CD4-positive, alpha-beta T cell treated with Interleukin-10 for 1 hour (primary cell): ENCODE data around the gene XXYLT1.
"Not testable (repeated sequence)": the region's sequence is repeated elsewhere in the genome, so short reads cannot be mapped to it uniquely, and the experiment has no call there.

Experiments used
- DNase-seq: peaks from one replicate; pipeline ENCODE4 v3.0.0-alpha.2; 2020

The XXYLT1 gene

GRCh38 chr3:195057716-195058115, 213.2 kb downstream of the XXYLT1 start:
- DNase-seq = no peak

GRCh38 chr3:195056506-195056905, 214.5 kb downstream of the XXYLT1 start:
- no peak for DNase-seq

GRCh38 chr3:195054311-195054710, 216.6 kb downstream of the XXYLT1 start:
- no peak for DNase-seq

GRCh38 chr3:195052939-195053338, 218.0 kb downstream of the XXYLT1 start:
- no peak for DNase-seq

- not testable (repeated sequence) for DNase-seq
Observed at GRCh38 chr3:195050296-195050695, 220.7 kb downstream of the XXYLT1 start.

- DNase-seq = no peak
Observed at GRCh38 chr3:195048059-195048905, 222.7 kb downstream of the XXYLT1 start.

GRCh38 chr3:195047536-195047935, 223.4 kb downstream of the XXYLT1 start:
- no peak for DNase-seq

- DNase-seq = no peak
Observed at GRCh38 chr3:195046441-195046840, 224.5 kb downstream of the XXYLT1 start.

- DNase-seq = no peak
Observed at GRCh38 chr3:195045481-195046210, 225.3 kb downstream of the XXYLT1 start.

- no peak for DNase-seq
Observed at GRCh38 chr3:195044411-195044810, 226.5 kb downstream of the XXYLT1 start.

GRCh38 chr3:195043607-195044339, 227.2 kb downstream of the XXYLT1 start:
- DNase-seq = no peak

GRCh38 chr3:195042743-195043606, 228.0 kb downstream of the XXYLT1 start:
- DNase-seq = no peak

GRCh38 chr3:195041871-195042742, 228.9 kb downstream of the XXYLT1 start:
- no peak for DNase-seq

- no peak for DNase-seq
Observed at GRCh38 chr3:195040773-195041520, 230.0 kb downstream of the XXYLT1 start.

GRCh38 chr3:195040094-195040493, 230.9 kb downstream of the XXYLT1 start:
- no peak for DNase-seq

GRCh38 chr3:195039180-195039843, 231.6 kb downstream of the XXYLT1 start:
- DNase-seq = no peak

- no peak for DNase-seq
Observed at GRCh38 chr3:195038161-195038560, 232.8 kb downstream of the XXYLT1 start.

GRCh38 chr3:195037586-195037985, 233.4 kb downstream of the XXYLT1 start:
- not testable (repeated sequence) for DNase-seq

GRCh38 chr3:195036974-195037373, 234.0 kb downstream of the XXYLT1 start:
- DNase-seq = no peak

- no peak for DNase-seq
Observed at GRCh38 chr3:195036574-195036973, 234.4 kb downstream of the XXYLT1 start.
